Keratinocyte (primary cell): ENCODE data around the gene FER1L5. TPM values are rescaled to one million over a fixed set of nuclear protein-coding genes. Genes with fewer than 3 reads are reported as not detected.

Experiments used
- DNase-seq: peaks from one replicate; pipeline ENCODE4 v3.0.0-alpha.2; 2011; ENCODE audit warnings: low read depth, missing footprints, low spot score
- FAIRE-seq: peaks from 2 replicates; lab custom pipeline; 2011; peaks lifted over from hg19 to GRCh38; lab: Jason Lieb, UNC
- H2AFZ ChIP-seq: 2 replicates; pipeline ENCODE4 v1.6.0; 2012; ENCODE audit warnings: low read length, control low read depth, inconsistent platforms; ENCODE audit not compliant: control insufficient read depth
- H3K27ac ChIP-seq: 2 replicates; pipeline ENCODE4 v1.5.1; 2011; ENCODE audit warnings: low read length; ENCODE audit not compliant: control insufficient read depth, insufficient read depth
- H3K27me3 ChIP-seq: 3 replicates; pipeline ENCODE4 v1.6.0; 2011; ENCODE audit warnings: low read length; ENCODE audit not compliant: control insufficient read depth, insufficient read depth; ENCODE audit errors: extremely low read depth
- H3K36me3 ChIP-seq, 2 experiments: 2 replicates in 1 of 2; 3 replicates in 1 of 2; pipeline ENCODE4 v1.5.1; 2011; ENCODE audit warnings: low read length in 2 of 2, mild to moderate bottlenecking in 1 of 2; ENCODE audit not compliant: control insufficient read depth in 2 of 2, insufficient read depth in 2 of 2; ENCODE audit errors: extremely low read depth in 1 of 2
- H3K4me1 ChIP-seq: 3 replicates; pipeline ENCODE4 v1.5.1; 2011; ENCODE audit warnings: low read length; ENCODE audit not compliant: control insufficient read depth, insufficient read depth; ENCODE audit errors: extremely low read depth
- H3K4me2 ChIP-seq: 3 replicates; pipeline ENCODE4 v1.6.0; 2011; ENCODE audit warnings: low read depth, low read length; ENCODE audit not compliant: control insufficient read depth, insufficient read depth; ENCODE audit errors: extremely low read depth
- H3K4me3 ChIP-seq, 3 experiments: fragments of 200-600 bp in 1 of 3; sonication (generic) in 1 of 3; 2 replicates in 2 of 3; 3 replicates in 1 of 3; pipeline ENCODE4 v1.5.1; 2011 to 2016; ENCODE audit warnings: low read length in 3 of 3, mild to moderate bottlenecking in 3 of 3, control low read depth in 2 of 3, inconsistent platforms in 1 of 3, low read depth in 1 of 3, mixed read lengths in 1 of 3, mixed run types in 1 of 3, moderate library complexity in 1 of 3; ENCODE audit not compliant: control insufficient read depth in 2 of 3, insufficient read depth in 2 of 3; ENCODE audit errors: extremely low read depth in 1 of 3
- H3K79me2 ChIP-seq: 2 replicates; pipeline ENCODE4 v1.6.0; 2012; ENCODE audit warnings: low read length; ENCODE audit not compliant: control insufficient read depth, insufficient read depth
- H3K9ac ChIP-seq: 3 replicates; pipeline ENCODE4 v1.6.0; 2011; ENCODE audit warnings: low read length; ENCODE audit not compliant: control insufficient read depth, insufficient read depth; ENCODE audit errors: extremely low read depth
- H3K9me1 ChIP-seq: 3 replicates; pipeline ENCODE4 v1.6.0; 2011; ENCODE audit warnings: low read length; ENCODE audit not compliant: control insufficient read depth, insufficient read depth; ENCODE audit errors: extremely low read depth
- H3K9me3 ChIP-seq: 2 replicates; pipeline ENCODE4 v1.5.1; 2012; ENCODE audit warnings: low read depth, low read length; ENCODE audit not compliant: control insufficient read depth
- H4K20me1 ChIP-seq: 3 replicates; pipeline ENCODE4 v1.6.0; 2011; ENCODE audit warnings: low read length; ENCODE audit not compliant: control insufficient read depth, insufficient read depth; ENCODE audit errors: extremely low read depth
- CTCF ChIP-seq, 3 experiments: IDR thresholded peaks in 1 of 3; conservative IDR thresholded peaks in 1 of 3; optimal IDR thresholded peaks in 1 of 3; 2 replicates in 2 of 3; 3 replicates in 1 of 3; pipeline versions ENCODE3 to v1.5.1; 2011; ENCODE audit warnings: low read length in 3 of 3, mild to moderate bottlenecking in 3 of 3, moderate library complexity in 2 of 3, control low read depth in 1 of 3, inconsistent platforms in 1 of 3; ENCODE audit not compliant: insufficient read depth in 2 of 3; ENCODE audit errors: extremely low read depth in 1 of 3
- EZH2 ChIP-seq: IDR thresholded peaks from one replicate; pipeline ENCODE4 v1.6.1; 2012; ENCODE audit warnings: inconsistent platforms, mild to moderate bottlenecking, low read length, moderate library complexity
- dilution Hi-C: fragments of 300-500 bp; cut with MboI; formaldehyde crosslinking; loops from one replicate; pipeline ENCODE4 v1.7.0; 2020; ENCODE audit warnings: low sequenced_read_pairs; ENCODE audit not compliant: extremely low pct_ligation_motif_present
- polyA plus RNA-seq, 5 experiments: library from polyadenylated mRNA; depleted of rRNA in 3 of 5; stranded (reverse) in 3 of 5; stranded (forward) in 1 of 5; unstranded in 1 of 5; fragments of >200 nt; gene quantifications; 1 replicate in 1 of 5; 2 replicates in 3 of 5; 3 replicates in 1 of 5; pipeline versions ENCODE4 v1.2.1 to v1.2.3, GENCODE V29; 2011 to 2012; ENCODE audit warnings: missing spikeins in 2 of 5, low read depth in 1 of 5, low replicate concordance in 1 of 5

FER1L5 gene
- polyA plus RNA-seq, 1 donor (not counting 4 experiments of a cell fraction or from before 2014, with no cell fraction given) = 0.01 TPM

- no peaks in the 10 kb centered on the region for H3K27me3 ChIP-seq
- H4K20me1 ChIP-seq = no peaks in the 10 kb centered on the region
- H3K9me1 ChIP-seq = no peaks in the 10 kb centered on the region
- no peaks in the 10 kb centered on the region for H3K9me3 ChIP-seq
- peak within 1 kb of the TSS; percentile 79 to 97 (median 82) for H3K4me3 ChIP-seq
- H3K9ac ChIP-seq = peak within 1 kb of the TSS; percentile 83
- dilution Hi-C loops = no loop called here
- no peak for TF ChIP-seq EZH2
- TF ChIP-seq CTCF (optimal IDR thresholded peaks at IDR 0.05 in 1 of 3, IDR thresholded peaks at IDR 0.05 in 1 of 3, conservative IDR thresholded peaks at IDR 0.05 in 1 of 3; ENCODE audit: extremely low read depth in 1 of 3, insufficient read depth in 2 of 3, low read length in 3 of 3) = no peak
- H3K79me2 ChIP-seq = peaks cover 21% of the 10 kb centered on the region
- peak; percentile 74 for DNase-seq
- peak within 1 kb of the TSS; percentile 87 for H3K4me2 ChIP-seq
- H3K4me1 ChIP-seq = peaks cover 8% of the 10 kb centered on the region
- H2AFZ ChIP-seq = peak within 1 kb of the TSS; percentile 90
- no peak for FAIRE-seq
- peaks cover 4 to 7% of the 10 kb centered on the region in 2 experiments for H3K36me3 ChIP-seq
- H3K27ac ChIP-seq = peak within 1 kb of the TSS; percentile 47
Observed at GRCh38 chr2:96739633-96740428, 97.3 kb downstream of the FER1L5 start, which contains the start of gene LMAN2L. Gene LMAN2L (minus strand): TSS chr2:96740064. CDS start chr2:96740040, 24 bp downstream.

- Histone ChIP-seq H3K79me2 (no peaks in the 10 kb centered on the region), H3K4me3 (no peak overlapping the region), H2AFZ (peak overlapping the region; percentile 9), H3K36me3 (no peaks in the 10 kb centered on the region), H3K27ac (no peak overlapping the region), H3K9ac (no peak overlapping the region), H3K9me3 (no peaks in the 10 kb centered on the region), H4K20me1 (no peaks in the 10 kb centered on the region), H3K9me1 (no peaks in the 10 kb centered on the region), H3K27me3 (no peaks in the 10 kb centered on the region), H3K4me2 (no peak overlapping the region), H3K4me1 (peaks cover 3% of the 10 kb centered on the region)
- dilution Hi-C loops = no loop called here
- no peak for DNase-seq
- FAIRE-seq = no peak
- TF ChIP-seq EZH2 (no peak), CTCF (optimal IDR thresholded peaks at IDR 0.05 in 1 of 3, IDR thresholded peaks at IDR 0.05 in 1 of 3, conservative IDR thresholded peaks at IDR 0.05 in 1 of 3; ENCODE audit: extremely low read depth in 1 of 3, insufficient read depth in 2 of 3, low read length in 3 of 3) (no peak)
Observed at GRCh38 chr2:96747061-96747617, 104.6 kb downstream of the FER1L5 start.
